ENCODE measurements around the gene MAP2. TPM values are rescaled to one million over a fixed set of nuclear protein-coding genes. Genes with fewer than 3 reads are reported as not detected.

MAP2 gene
- total and polyA plus RNA-seq, 2 of the 13 experiments (the other 11 are each of a cell fraction or from before 2014, with no cell fraction given): 0.08 TPM; not detected in 1

- intact Hi-C loops (cut with micrococcal nuclease; ENCODE audit: unreplicated experiment) (no loop called here), in situ Hi-C loops (cut with HindIII; ENCODE audit: extremely low pct_ligation_motif_present, low pct_unique_long_range_greater_than_20kb) (no loop called here)
- Histone ChIP-seq H3K4me1 (ENCODE audit: insufficient read depth, low read length) (no peaks in the 10 kb centered on the region), H3K4me2 (ENCODE audit: low read depth, low read length) (no peak overlapping the region), H4K20me1 (ENCODE audit: insufficient read depth, low read length) (no peaks in the 10 kb centered on the region), H3K36me3 (replicated peaks in 1 of 2; ENCODE audit: control insufficient read depth in 1 of 2, insufficient read depth in 2 of 2, low read length in 2 of 2) (no peaks in the 10 kb centered on the region), H3K9me3 (ENCODE audit: low read length) (no peaks in the 10 kb centered on the region), H3K27ac (ENCODE audit: extremely low read length, insufficient read depth, low read length) (no peak overlapping the region), H3K9ac (ENCODE audit: insufficient read depth, low read depth, low read length) (no peak overlapping the region), H3K79me2 (ENCODE audit: insufficient read depth, low read length) (no peaks in the 10 kb centered on the region), H3K27me3 (ENCODE audit: control insufficient read depth in 1 of 2, insufficient read depth in 2 of 2, low read length in 2 of 2) (no peaks in the 10 kb centered on the region; a peak in 1 of 5 replicates), H2AFZ (ENCODE audit: low read length) (no peak overlapping the region), H3K4me3 (replicated peaks in 1 of 3; ENCODE audit: insufficient read depth in 1 of 3, low read depth in 2 of 3, low read length in 3 of 3) (no peak overlapping the region)
- no peak for FAIRE-seq
- ChIA-PET POLR2A (no interaction called here), CTCF (ENCODE audit: low intra/inter-chr PET ratio, low total read pairs) (no interaction called here)
- 27% methylated on average over 8 of the region's 8 CpGs for WGBS (ENCODE audit: low lambda C conversion rate)
- no peak for DNase-seq (ENCODE audit: low spot score)
- ATAC-seq: no peak
- BruUV-seq (replicated peaks): no TSS peak
- TF ChIP-seq FLYWCH1 (CRISPR knock-in tag; IDR thresholded peaks at IDR 0.05) (no peak), MEIS2 (CRISPR knock-in tag; IDR thresholded peaks at IDR 0.05) (no peak), TERF1 (CRISPR knock-in tag; IDR thresholded peaks at IDR 0.05) (no peak), FIP1L1 (IDR thresholded peaks at IDR 0.05; ENCODE audit: borderline replicate concordance, insufficient read depth, low read depth, low read length) (no peak), ZC3H13 (CRISPR knock-in tag; IDR thresholded peaks at IDR 0.05) (no peak), ZNF496 (CRISPR knock-in tag; IDR thresholded peaks at IDR 0.05; ENCODE audit: insufficient replicate concordance) (no peak), ZNF687 (CRISPR knock-in tag; IDR thresholded peaks at IDR 0.05) (no peak), ATF3 (CRISPR knock-in tag; IDR thresholded peaks at IDR 0.05) (no peak), ZKSCAN8 (CRISPR knock-in tag; IDR thresholded peaks at IDR 0.05; ENCODE audit: borderline replicate concordance) (no peak), MTA1 (CRISPR knock-in tag; IDR thresholded peaks at IDR 0.05; ENCODE audit: borderline replicate concordance) (no peak), POLR2AphosphoS5 (IDR thresholded peaks at IDR 0.05; ENCODE audit: low read depth, low read length) (no peak), SMYD3 (CRISPR knock-in tag; IDR thresholded peaks at IDR 0.05) (no peak), NFKB2 (CRISPR knock-in tag; IDR thresholded peaks at IDR 0.05; ENCODE audit: borderline replicate concordance) (no peak), SNAPC4 (CRISPR knock-in tag; IDR thresholded peaks at IDR 0.05) (no peak)
Observed at GRCh38 chr2:209694748-209695147, 270.9 kb downstream of the MAP2 start.

Data from HepG2 (cell line).